C4-2B (cell line): Measurements from ENCODE around the gene TNFAIP2.
A peak's percentile ranks its signal among the peaks of the same experiment; 100 is the strongest.

Experiments used
- H3K27ac ChIP-seq: fragments of 450-650 bp; 2 replicates; pipeline ENCODE4 v1.5.1; 2017
- ZFX ChIP-seq: fragments of 450-650 bp; IDR thresholded peaks from 2 replicates; pipeline ENCODE4 v1.6.1; 2017
- TF ChIP-seq, protein P1 (sequence below): fragments of 450-650 bp; conservative IDR thresholded peaks from 2 replicates; pipeline ENCODE4 v1.5.1; 2017; ENCODE audit warnings: mild to moderate bottlenecking

TNFAIP2 gene

DNA sequence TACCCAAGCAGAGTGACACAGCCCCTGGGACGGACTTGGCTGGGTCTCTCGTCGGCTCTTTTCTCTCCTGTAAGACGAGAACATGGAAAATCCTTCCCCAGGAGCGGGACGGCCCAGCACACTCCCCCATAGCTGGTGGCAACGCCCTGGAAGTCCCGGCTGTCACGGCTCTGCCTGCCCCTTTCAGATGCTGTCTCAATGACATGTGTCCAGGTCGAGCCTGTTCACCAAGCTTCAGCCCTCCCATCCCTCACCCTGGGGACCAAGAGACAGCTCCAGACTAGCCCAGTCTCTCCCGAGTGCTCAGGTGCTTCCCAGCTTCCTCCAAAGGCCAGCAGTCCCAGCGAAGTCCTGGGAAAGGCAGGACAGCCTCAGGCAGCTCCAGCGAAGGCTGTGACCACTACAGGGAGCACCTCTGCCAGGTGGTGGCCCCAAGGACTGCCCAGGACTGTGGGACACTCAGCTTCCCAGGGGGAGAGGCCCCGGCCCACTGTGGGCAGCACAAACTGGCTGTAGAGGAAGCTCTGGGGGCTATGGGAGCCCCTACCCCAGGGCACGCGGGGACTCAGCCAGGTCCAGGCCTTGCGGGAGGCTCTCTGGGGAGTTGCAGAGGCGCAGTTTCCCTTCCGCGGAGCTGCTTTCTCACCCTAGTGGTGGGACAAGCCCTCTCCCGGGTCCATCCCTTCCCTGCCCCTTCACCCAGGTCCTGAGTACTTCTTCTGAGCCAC lies 33.6 kb downstream of the TNFAIP2 start:
- peak overlapping the region; percentile 41 for H3K27ac ChIP-seq
- TF ChIP-seq ZFX: no peak
- TF ChIP-seq, protein P1, sequence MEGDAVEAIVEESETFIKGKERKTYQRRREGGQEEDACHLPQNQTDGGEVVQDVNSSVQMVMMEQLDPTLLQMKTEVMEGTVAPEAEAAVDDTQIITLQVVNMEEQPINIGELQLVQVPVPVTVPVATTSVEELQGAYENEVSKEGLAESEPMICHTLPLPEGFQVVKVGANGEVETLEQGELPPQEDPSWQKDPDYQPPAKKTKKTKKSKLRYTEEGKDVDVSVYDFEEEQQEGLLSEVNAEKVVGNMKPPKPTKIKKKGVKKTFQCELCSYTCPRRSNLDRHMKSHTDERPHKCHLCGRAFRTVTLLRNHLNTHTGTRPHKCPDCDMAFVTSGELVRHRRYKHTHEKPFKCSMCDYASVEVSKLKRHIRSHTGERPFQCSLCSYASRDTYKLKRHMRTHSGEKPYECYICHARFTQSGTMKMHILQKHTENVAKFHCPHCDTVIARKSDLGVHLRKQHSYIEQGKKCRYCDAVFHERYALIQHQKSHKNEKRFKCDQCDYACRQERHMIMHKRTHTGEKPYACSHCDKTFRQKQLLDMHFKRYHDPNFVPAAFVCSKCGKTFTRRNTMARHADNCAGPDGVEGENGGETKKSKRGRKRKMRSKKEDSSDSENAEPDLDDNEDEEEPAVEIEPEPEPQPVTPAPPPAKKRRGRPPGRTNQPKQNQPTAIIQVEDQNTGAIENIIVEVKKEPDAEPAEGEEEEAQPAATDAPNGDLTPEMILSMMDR: no peak

DNA sequence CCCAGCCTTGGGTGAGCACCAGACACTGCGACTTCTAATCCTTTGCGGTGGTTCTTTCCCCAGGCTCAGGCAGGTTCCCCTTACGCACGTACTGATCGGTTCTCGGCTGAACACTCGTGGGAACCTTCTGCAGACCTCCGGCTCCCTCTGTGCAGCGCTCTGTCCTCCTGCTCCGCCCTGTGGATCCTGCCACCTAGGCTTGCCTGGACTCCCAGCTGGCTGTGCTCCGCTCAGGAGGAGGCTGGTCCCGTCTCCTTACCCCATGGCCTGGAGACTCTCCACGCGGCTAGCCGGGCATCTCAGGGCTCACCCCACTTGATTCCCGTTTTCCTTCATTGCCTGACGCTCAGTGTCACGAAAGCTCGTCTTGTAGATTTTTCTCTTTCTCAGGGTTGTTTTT lies 34.7 kb downstream of the TNFAIP2 start:
- H3K27ac ChIP-seq: peak overlapping the region; percentile 7; the same call in 1 of the 2 replicates
- TF ChIP-seq ZFX: no peak
- TF ChIP-seq, protein P1: no peak

DNA sequence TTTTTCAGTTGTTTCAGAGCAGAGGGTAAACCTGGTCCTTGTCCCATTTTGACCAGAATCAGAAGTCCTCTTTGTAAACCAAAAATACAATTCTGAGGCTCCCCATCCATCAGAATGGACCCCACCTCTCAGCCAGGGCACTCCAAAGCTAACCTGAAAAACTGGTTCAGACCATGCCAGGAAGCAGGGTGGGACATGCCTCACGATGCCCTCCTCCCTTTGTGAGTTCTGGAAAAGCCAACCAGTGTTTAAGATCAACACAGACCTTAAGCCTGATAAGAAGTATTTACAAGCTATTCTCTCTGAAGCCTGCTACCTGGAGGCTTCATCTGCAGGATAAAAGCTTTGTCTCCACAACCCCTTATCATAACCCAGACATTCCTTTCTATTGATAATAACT lies 35.4 kb downstream of the TNFAIP2 start:
- TF ChIP-seq, protein P1: no peak
- TF ChIP-seq ZFX: no peak
- H3K27ac ChIP-seq: peak overlapping the region; percentile 7; the same call in 1 of the 2 replicates

DNA sequence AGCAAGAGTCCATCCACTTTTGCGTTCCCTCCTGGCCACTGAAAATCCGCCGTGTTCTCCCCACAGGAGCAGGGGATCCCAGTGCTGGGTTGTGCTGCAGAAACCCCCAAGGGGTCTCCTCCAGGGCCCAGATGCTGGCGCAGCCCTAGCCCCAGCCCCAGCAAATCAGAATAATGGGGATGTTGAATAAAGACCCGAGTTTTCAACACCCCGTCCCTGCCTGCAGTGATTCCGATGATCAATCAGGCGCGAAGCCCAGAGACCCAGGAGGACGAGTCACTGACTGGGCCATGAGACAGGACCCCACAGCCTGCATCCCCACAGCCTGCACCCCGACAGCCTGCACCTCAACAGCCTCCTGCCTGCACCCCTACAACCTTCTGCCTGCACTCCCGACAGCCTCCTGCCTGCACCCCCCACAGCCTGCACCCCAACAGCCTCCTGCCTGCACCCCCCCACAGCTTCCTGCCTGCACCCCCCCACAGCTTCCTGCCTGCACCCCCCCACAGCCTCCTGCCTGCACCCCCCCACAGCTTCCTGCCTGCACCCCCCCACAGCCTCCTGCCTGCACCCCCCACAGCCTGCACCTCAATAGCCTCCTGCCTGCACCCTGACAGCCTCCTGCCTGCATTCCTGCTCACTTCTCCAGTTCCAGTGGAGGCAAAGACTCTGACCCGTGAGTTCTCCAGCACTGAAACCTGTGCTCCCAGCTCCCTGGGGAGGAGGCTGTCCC lies 37.2 kb downstream of the TNFAIP2 start:
- H3K27ac ChIP-seq: no peak overlapping the region
- TF ChIP-seq, protein P1: no peak
- no peak for TF ChIP-seq ZFX

DNA sequence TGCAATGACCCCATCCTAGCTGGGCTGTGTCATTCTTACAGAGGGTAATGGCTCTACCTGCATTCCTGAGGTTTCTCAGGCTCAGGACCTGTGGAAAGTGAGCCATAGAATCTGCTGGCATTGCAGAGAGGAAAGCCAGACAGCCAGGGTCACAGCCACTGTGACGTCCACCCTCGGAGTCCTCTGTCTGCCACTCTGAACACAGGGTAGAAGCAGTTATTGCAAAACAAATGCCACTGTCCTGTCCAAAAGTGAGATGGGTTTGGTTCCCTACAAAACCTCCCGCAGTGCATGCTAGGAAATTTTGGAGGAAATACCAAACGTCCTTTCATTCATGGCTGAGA lies 37.8 kb downstream of the TNFAIP2 start:
- no peak overlapping the region for H3K27ac ChIP-seq
- TF ChIP-seq, protein P1: no peak
- no peak for TF ChIP-seq ZFX

DNA sequence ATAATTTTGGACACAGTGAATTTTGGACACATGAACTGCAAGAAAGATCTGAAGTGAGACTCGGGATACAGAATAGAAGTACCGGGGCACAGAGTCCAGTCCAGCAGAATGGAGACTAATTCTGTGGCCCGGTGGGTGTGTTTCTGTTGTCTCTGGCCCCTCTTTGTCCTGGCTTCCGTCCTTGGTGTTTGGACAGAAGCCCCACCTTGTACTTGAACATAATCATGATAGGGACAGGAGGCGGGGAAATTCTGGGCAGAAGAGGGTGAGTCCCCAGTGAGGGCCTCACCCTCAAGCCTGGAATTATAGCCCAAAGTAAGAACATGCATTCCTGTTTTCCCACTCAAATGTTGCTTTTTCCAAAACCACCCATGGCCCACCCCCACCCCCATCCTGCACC lies 39.9 kb downstream of the TNFAIP2 start:
- TF ChIP-seq, protein P1: no peak
- no peak for TF ChIP-seq ZFX

DNA sequence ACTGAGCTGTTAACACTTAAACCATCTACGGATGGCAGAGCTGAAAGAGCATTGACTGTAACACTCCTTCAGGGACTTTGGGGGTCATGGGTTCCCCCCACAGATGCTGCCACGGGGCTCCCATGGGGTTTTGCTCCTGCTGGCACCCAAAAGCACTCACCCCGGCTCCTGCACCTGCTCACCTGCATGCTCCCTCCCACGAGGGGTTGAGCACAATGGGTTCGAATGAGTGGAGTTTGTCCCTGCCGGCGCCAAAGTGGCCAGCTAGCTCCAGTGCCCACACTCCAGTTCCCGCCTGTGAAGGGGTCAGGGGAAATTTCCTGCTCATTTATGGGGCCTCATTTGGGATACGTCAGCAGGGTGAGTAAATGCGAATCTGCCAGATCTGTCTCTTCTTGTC lies 40.7 kb downstream of the TNFAIP2 start:
- no peak overlapping the region for H3K27ac ChIP-seq
- TF ChIP-seq, protein P1: no peak
- no peak for TF ChIP-seq ZFX

More for the DNA sequence above, 39.9 kb downstream of the TNFAIP2 start:
- no peak overlapping the region for H3K27ac ChIP-seq
